ENCODE results near the gene KRT4.

GRCh38 chr12:52795694-52796428 lies 18.1 kb downstream of the KRT4 start, which contains the start of gene KRT3:
- no peak for TF ChIP-seq CTCF (IDR thresholded peaks at IDR 0.05)
- no peak for TF ChIP-seq POLR2A (IDR thresholded peaks at IDR 0.05)

All from tibial nerve (tissue), 3 donors.